GM19467 (cell line): Measurements from ENCODE around the gene LILRB4.
"Not testable (repeated sequence)": the region's sequence is repeated elsewhere in the genome, so short reads cannot be mapped to it uniquely, and the experiment has no call there.

Experiments
- ATAC-seq: cut with Tn5 transposase; IDR thresholded peaks from one replicate; pipeline ENCODE4 v1.9.1; 2021; ENCODE audit warnings: mild to moderate bottlenecking, moderate library complexity; ENCODE audit not compliant: unreplicated experiment

Gene LILRB4

GRCh38 chr19:54662730-54663129 is at the start of gene LILRB4:
TSS of gene LILRB4 (plus strand) at chr19:54662985. CDS start at chr19:54663034, 49 bp downstream.
- no peak for ATAC-seq

GRCh38 chr19:54614726-54615125 is 48.1 kb upstream of the LILRB4 start:
- ATAC-seq = no peak

GRCh38 chr19:54616057-54616456 is 46.7 kb upstream of the LILRB4 start:
- ATAC-seq = no peak

- ATAC-seq = peak; percentile 73
Observed at GRCh38 chr19:54616821-54617560, 45.8 kb upstream of the LILRB4 start.

- no peak for ATAC-seq
Observed at GRCh38 chr19:54620464-54620863, 42.3 kb upstream of the LILRB4 start.

GRCh38 chr19:54622431-54622830 is 40.4 kb upstream of the LILRB4 start:
- no peak for ATAC-seq

- not testable (repeated sequence) for ATAC-seq
Observed at GRCh38 chr19:54624234-54624633, 38.6 kb upstream of the LILRB4 start.

GRCh38 chr19:54624934-54625730 is 37.7 kb upstream of the LILRB4 start:
- not testable (repeated sequence) for ATAC-seq

GRCh38 chr19:54626757-54627156 is 36.0 kb upstream of the LILRB4 start:
- no peak for ATAC-seq

- ATAC-seq = not testable (repeated sequence)
Observed at GRCh38 chr19:54627912-54628311, 34.9 kb upstream of the LILRB4 start.

- not testable (repeated sequence) for ATAC-seq
Observed at GRCh38 chr19:54630262-54630661, 32.5 kb upstream of the LILRB4 start, which contains the start of gene LILRB1. TSS of gene LILRB1 (plus strand) at chr19:54630484. CDS start at chr19:54631074, 590 bp downstream.

GRCh38 chr19:54630782-54631181 is 32.0 kb upstream of the LILRB4 start:
- ATAC-seq = no peak

GRCh38 chr19:54631489-54632337 is 31.1 kb upstream of the LILRB4 start:
- not testable (repeated sequence) for ATAC-seq

GRCh38 chr19:54632517-54632916 is 30.3 kb upstream of the LILRB4 start:
- ATAC-seq = not testable (repeated sequence)

GRCh38 chr19:54633401-54633800 is 29.4 kb upstream of the LILRB4 start:
- ATAC-seq = no peak

GRCh38 chr19:54636081-54636480 is 26.7 kb upstream of the LILRB4 start:
- not testable (repeated sequence) for ATAC-seq

GRCh38 chr19:54638683-54639082 is 24.1 kb upstream of the LILRB4 start:
- ATAC-seq = no peak

GRCh38 chr19:54642953-54643352 is 19.8 kb upstream of the LILRB4 start:
- ATAC-seq = not testable (repeated sequence)

- ATAC-seq = not testable (repeated sequence)
Observed at GRCh38 chr19:54643583-54643982, 19.2 kb upstream of the LILRB4 start.

GRCh38 chr19:54644056-54644455 is 18.7 kb upstream of the LILRB4 start:
- no peak for ATAC-seq

GRCh38 chr19:54646331-54646841 is 16.4 kb upstream of the LILRB4 start:
- ATAC-seq = no peak
